NB4 (cell line): ENCODE results near the gene EIF2B2.

Source experiments
- MYC ChIP-seq: IDR thresholded peaks from 2 replicates; pipeline ENCODE4 v1.6.1; 2011; ENCODE audit warnings: low read depth, low read length
- POLR2A ChIP-seq: IDR thresholded peaks from 2 replicates; pipeline ENCODE4 v1.6.1; 2011; ENCODE audit warnings: mild to moderate bottlenecking; ENCODE audit not compliant: insufficient read length; ENCODE audit errors: extremely low read depth
- TF ChIP-seq, protein P1 (sequence below): IDR thresholded peaks from one replicate; pipeline ENCODE4 v1.5.1; 2012; ENCODE audit warnings: low read depth, low read length

DNA sequence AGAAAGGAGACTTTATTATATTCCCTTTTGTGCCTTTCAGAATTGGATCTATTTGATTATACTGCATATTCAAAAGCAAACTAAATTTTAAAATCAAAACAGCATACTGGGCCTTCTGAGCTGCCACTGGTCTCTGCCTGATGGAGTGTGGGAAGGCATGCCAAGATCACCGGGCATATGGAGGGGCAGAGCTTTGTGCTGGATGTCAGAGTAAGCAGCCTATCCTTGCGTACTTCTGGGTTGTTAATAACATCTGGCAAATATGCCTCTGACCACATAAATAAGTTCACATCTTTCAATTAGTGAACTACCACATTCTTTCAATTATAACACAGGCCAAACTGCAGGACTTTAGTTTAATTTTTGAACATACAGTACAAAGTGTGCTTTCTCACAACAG lies 30.2 kb downstream of the EIF2B2 start:
- TF ChIP-seq, protein P1, sequence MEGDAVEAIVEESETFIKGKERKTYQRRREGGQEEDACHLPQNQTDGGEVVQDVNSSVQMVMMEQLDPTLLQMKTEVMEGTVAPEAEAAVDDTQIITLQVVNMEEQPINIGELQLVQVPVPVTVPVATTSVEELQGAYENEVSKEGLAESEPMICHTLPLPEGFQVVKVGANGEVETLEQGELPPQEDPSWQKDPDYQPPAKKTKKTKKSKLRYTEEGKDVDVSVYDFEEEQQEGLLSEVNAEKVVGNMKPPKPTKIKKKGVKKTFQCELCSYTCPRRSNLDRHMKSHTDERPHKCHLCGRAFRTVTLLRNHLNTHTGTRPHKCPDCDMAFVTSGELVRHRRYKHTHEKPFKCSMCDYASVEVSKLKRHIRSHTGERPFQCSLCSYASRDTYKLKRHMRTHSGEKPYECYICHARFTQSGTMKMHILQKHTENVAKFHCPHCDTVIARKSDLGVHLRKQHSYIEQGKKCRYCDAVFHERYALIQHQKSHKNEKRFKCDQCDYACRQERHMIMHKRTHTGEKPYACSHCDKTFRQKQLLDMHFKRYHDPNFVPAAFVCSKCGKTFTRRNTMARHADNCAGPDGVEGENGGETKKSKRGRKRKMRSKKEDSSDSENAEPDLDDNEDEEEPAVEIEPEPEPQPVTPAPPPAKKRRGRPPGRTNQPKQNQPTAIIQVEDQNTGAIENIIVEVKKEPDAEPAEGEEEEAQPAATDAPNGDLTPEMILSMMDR = no peak
- TF ChIP-seq POLR2A = no peak
- no peak for TF ChIP-seq MYC
